CD14-positive monocyte (primary cell): Measurements from ENCODE around the gene BUB1B. TPM values are rescaled to one million over a fixed set of nuclear protein-coding genes. Genes with fewer than 3 reads are reported as not detected.

ENCODE experiments used
- DNase-seq, 3 donors: peaks; one replicate each; pipeline ENCODE4 v3.0.0-alpha.2; 2011 to 2022
- H2AFZ ChIP-seq: 2 replicates; pipeline ENCODE4 v1.6.0; 2012; ENCODE audit warnings: mild to moderate bottlenecking, low read depth, low read length, inconsistent platforms; ENCODE audit not compliant: insufficient read depth, poor library complexity, severe bottlenecking
- H3K27ac ChIP-seq, 2 donors: 1 replicate in 1 of 2; 2 replicates in 1 of 2; pipeline ENCODE4 v1.5.1; 2012 to 2013; ENCODE audit warnings: low read length in 2 of 2, control low read depth in 1 of 2, inconsistent platforms in 1 of 2, low read depth in 1 of 2, mild to moderate bottlenecking in 1 of 2
- H3K27me3 ChIP-seq, 2 donors: one replicate each; pipeline versions ENCODE4 v1.6.0 to v1.6.1; 2011 to 2013; ENCODE audit warnings: low read length in 2 of 2; ENCODE audit not compliant: control insufficient read depth in 2 of 2, insufficient read depth in 2 of 2
- H3K36me3 ChIP-seq, 2 donors: replicated peaks in 1 of 2; 1 replicate in 1 of 2; 2 replicates in 1 of 2; pipeline versions ENCODE4 v1.5.1 to v1.6.1; 2012 to 2013; ENCODE audit warnings: low read length in 2 of 2, control low read depth in 1 of 2, inconsistent platforms in 1 of 2, mild to moderate bottlenecking in 1 of 2; ENCODE audit not compliant: insufficient read depth in 2 of 2, control insufficient read depth in 1 of 2
- H3K4me1 ChIP-seq, 2 donors: 1 replicate in 1 of 2; 2 replicates in 1 of 2; pipeline versions ENCODE4 v1.5.1 to v1.6.1; 2012 to 2013; ENCODE audit warnings: low read length in 2 of 2, control low read depth in 1 of 2, inconsistent platforms in 1 of 2, mild to moderate bottlenecking in 1 of 2, moderate library complexity in 1 of 2; ENCODE audit not compliant: insufficient read depth in 2 of 2, control insufficient read depth in 1 of 2
- H3K4me2 ChIP-seq: replicated peaks from 2 replicates; pipeline ENCODE3; 2012; ENCODE audit warnings: low read length, moderate library complexity, mild to moderate bottlenecking; ENCODE audit not compliant: poor library complexity, severe bottlenecking; ENCODE audit errors: extremely low read depth
- H3K4me3 ChIP-seq, 3 experiments: fragments of 200-600 bp in 1 of 3; sonication (generic) in 1 of 3; replicated peaks in 1 of 3; 1 replicate in 2 of 3; 2 replicates in 1 of 3; pipeline ENCODE4 v1.5.1; 2011 to 2013; ENCODE audit warnings: low read length in 3 of 3, mild to moderate bottlenecking in 3 of 3, control low read depth in 2 of 3, low read depth in 2 of 3, inconsistent platforms in 1 of 3, moderate library complexity in 1 of 3
- H3K79me2 ChIP-seq: 2 replicates; pipeline ENCODE4 v1.6.0; 2012; ENCODE audit warnings: mild to moderate bottlenecking, control low read depth, inconsistent platforms, low read length, moderate library complexity; ENCODE audit not compliant: insufficient read depth
- H3K9ac ChIP-seq: 2 replicates; pipeline ENCODE4 v1.6.0; 2017; ENCODE audit warnings: low read length, mild to moderate bottlenecking; ENCODE audit not compliant: insufficient read depth, poor library complexity, severe bottlenecking
- H3K9me3 ChIP-seq, 2 donors: replicated peaks in 1 of 2; 1 replicate in 1 of 2; 2 replicates in 1 of 2; pipeline versions ENCODE4 v1.5.1 to v1.6.1; 2012 to 2013; ENCODE audit warnings: low read length in 2 of 2, control low read depth in 1 of 2; ENCODE audit not compliant: control insufficient read depth in 1 of 2, insufficient read depth in 1 of 2
- H4K20me1 ChIP-seq: 2 replicates; pipeline ENCODE4 v1.6.0; 2012; ENCODE audit warnings: mild to moderate bottlenecking, low read length, control low read depth, moderate library complexity; ENCODE audit not compliant: insufficient read depth
- H3K27ac Mint-ChIP-seq, 7 donors: one replicate each; pipeline ENCODE4 v1.8.0; 2020; ENCODE audit warnings: mild to moderate bottlenecking in 7 of 7, mixed read lengths in 7 of 7, moderate library complexity in 6 of 7, inconsistent platforms in 2 of 7
- H3K27me3 Mint-ChIP-seq, 3 donors: one replicate each; pipeline ENCODE4 v1.8.0; 2021 to 2022; ENCODE audit warnings: low read depth in 3 of 3, mild to moderate bottlenecking in 3 of 3, mixed read lengths in 3 of 3, moderate library complexity in 3 of 3, inconsistent platforms in 1 of 3
- H3K36me3 Mint-ChIP-seq, 2 donors: one replicate each; pipeline ENCODE4 v1.8.0; 2020; ENCODE audit warnings: mixed read lengths in 2 of 2, inconsistent platforms in 1 of 2, mild to moderate bottlenecking in 1 of 2
- H3K4me1 Mint-ChIP-seq: one replicate; pipeline ENCODE4 v1.8.0; 2020; ENCODE audit warnings: mild to moderate bottlenecking, mixed read lengths
- H3K4me3 Mint-ChIP-seq, 2 donors: one replicate each; pipeline ENCODE4 v1.8.0; 2020; ENCODE audit warnings: mild to moderate bottlenecking in 2 of 2, mixed read lengths in 2 of 2, moderate library complexity in 1 of 2
- H3K9me3 Mint-ChIP-seq, 7 donors: one replicate each; pipeline ENCODE4 v1.8.0; 2020 to 2022; ENCODE audit warnings: mixed read lengths in 7 of 7, mild to moderate bottlenecking in 6 of 7, moderate library complexity in 6 of 7, inconsistent platforms in 2 of 7
- WGBS: methylation state at CpG from one replicate; pipeline ENCODE4 v1.1.5; 2013; ENCODE audit warnings: missing lambda C conversion rate; ENCODE audit not compliant: insufficient coverage; 5-methylcytosine and 5-hydroxymethylcytosine counted together
- intact Hi-C, 2 donors: fragments of 100-400 bp; cut with micrococcal nuclease; formaldehyde crosslinking; loops; one replicate each; pipeline versions ENCODE4 v1.15.0 to v1.15.1; 2023
- polyA plus RNA-seq, 3 donors: library from polyadenylated mRNA; depleted of rRNA in 1 of 3; unstranded in 2 of 3; stranded (reverse) in 1 of 3; fragments of 300-500 nt in 2 of 3; fragments of >200 nt in 1 of 3; fragmentation: Illumina TruSeq in 2 of 3; gene quantifications; 1 replicate in 2 of 3; 2 replicates in 1 of 3; pipeline ENCODE4 v1.2.3, GENCODE V29; 2012 to 2021
- TF ChIP-seq, protein P1 (sequence below): fragments of 200-600 bp; IDR thresholded peaks from one replicate; pipeline ENCODE4 v1.8.0; 2022; ENCODE audit warnings: antibody characterized with exemption, mild to moderate bottlenecking

BUB1B gene
- polyA plus RNA-seq, 3 donors: 0.01 to 0.51 TPM; not detected in 1

DNA sequence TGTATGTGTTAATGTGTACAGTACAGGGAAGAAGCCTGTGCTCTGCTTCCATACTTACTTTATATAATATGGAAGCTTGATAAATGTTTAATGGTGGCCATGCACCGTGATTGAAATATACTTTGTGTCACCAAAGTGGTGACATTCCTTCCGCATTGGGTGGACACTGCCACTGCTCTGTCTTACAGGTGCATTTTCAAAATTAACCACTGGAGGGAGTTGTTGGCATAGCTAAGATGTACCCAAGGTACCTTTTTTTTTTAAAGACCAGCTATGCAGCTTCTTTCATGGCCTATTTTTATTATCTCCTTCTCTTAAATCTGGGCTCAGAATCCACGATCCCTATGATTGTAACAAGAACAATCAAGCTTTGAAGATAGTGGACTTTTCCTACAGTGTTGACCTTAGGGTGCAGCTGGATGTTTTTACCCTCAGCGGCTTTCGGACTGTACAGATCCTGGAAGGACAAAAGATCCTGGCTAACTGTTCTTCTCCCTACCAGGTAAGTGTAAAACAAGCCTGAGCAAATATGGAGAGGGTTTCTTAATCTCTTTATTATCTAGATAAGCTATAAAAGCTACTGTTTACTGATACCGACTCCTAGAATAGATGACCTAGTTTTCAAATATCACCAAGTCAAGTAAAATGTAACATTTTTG lies 56.4 kb downstream of the BUB1B start:
- Mint-ChIP-seq H3K27me3 (no peaks in the 10 kb centered on the region), H3K4me3 (no peak overlapping the region), H3K4me1 (no peaks in the 10 kb centered on the region), H3K36me3 (peaks cover 40 to 62% of the 10 kb centered on the region in 2 donors), H3K9me3 (no peaks in the 10 kb centered on the region), H3K27ac (no peak overlapping the region)
- H3K27ac ChIP-seq: no peak overlapping the region
- no peaks in the 10 kb centered on the region for H3K9me3 ChIP-seq
- H4K20me1 ChIP-seq: no peaks in the 10 kb centered on the region
- intact Hi-C loops: loop anchor here (1.0 to 10.0 kb wide), 2 partner anchors 57 to 208 kb away; no protein-coding TSS in a partner anchor
- H3K4me1 ChIP-seq: no peaks in the 10 kb centered on the region
- H3K79me2 ChIP-seq: no peaks in the 10 kb centered on the region
- no CpG with 5 or more reads among the region's 6 CpGs for WGBS
- H3K27me3 ChIP-seq: no peaks in the 10 kb centered on the region
- peaks cover 35 to 84% of the 10 kb centered on the region in 2 donors for H3K36me3 ChIP-seq
- H3K4me2 ChIP-seq: no peak overlapping the region
- no peak overlapping the region for H3K9ac ChIP-seq
- TF ChIP-seq, protein P1, sequence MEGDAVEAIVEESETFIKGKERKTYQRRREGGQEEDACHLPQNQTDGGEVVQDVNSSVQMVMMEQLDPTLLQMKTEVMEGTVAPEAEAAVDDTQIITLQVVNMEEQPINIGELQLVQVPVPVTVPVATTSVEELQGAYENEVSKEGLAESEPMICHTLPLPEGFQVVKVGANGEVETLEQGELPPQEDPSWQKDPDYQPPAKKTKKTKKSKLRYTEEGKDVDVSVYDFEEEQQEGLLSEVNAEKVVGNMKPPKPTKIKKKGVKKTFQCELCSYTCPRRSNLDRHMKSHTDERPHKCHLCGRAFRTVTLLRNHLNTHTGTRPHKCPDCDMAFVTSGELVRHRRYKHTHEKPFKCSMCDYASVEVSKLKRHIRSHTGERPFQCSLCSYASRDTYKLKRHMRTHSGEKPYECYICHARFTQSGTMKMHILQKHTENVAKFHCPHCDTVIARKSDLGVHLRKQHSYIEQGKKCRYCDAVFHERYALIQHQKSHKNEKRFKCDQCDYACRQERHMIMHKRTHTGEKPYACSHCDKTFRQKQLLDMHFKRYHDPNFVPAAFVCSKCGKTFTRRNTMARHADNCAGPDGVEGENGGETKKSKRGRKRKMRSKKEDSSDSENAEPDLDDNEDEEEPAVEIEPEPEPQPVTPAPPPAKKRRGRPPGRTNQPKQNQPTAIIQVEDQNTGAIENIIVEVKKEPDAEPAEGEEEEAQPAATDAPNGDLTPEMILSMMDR: peak; percentile 87
- no peak overlapping the region for H3K4me3 ChIP-seq
- H2AFZ ChIP-seq: no peak overlapping the region
- DNase-seq: peak; percentile 69 to 79 (median 75)

DNA sequence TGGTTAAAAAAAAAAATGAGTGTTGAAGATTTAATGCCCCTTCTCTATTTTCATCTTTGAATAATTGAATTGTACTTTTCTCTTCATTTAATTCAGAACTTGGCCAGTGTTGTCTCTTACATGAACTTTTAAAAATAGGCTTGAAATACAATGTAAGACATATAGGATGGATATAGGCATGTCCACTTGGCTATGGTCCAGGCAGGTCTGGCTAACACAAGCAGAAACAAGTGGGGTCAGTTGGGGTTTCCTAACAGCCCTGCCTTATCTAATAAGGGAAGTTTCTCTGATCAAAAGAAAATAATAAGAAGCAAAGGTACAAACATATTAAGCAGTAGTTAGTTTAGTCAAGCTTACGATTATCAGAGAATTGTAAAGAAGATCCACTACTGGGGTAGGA lies 58.9 kb downstream of the BUB1B start:
- H3K36me3 ChIP-seq: peaks cover 19 to 86% of the 10 kb centered on the region in 2 donors
- no peak overlapping the region for H3K4me3 Mint-ChIP-seq
- no peaks in the 10 kb centered on the region for H3K4me1 Mint-ChIP-seq
- H2AFZ ChIP-seq: no peak overlapping the region
- no CpG with 5 or more reads among the region's 1 CpG for WGBS
- no peaks in the 10 kb centered on the region for H3K27me3 ChIP-seq
- H3K9ac ChIP-seq: no peak overlapping the region
- no peak for DNase-seq
- no peak overlapping the region for H3K4me2 ChIP-seq
- no peaks in the 10 kb centered on the region for H3K9me3 Mint-ChIP-seq
- H3K27ac ChIP-seq: no peak overlapping the region
- H3K4me3 ChIP-seq: no peak overlapping the region
- H3K27me3 Mint-ChIP-seq: no peaks in the 10 kb centered on the region
- H3K9me3 ChIP-seq: no peaks in the 10 kb centered on the region
- TF ChIP-seq, protein P1: no peak
- no peaks in the 10 kb centered on the region for H3K4me1 ChIP-seq
- intact Hi-C loops: loop anchor here in 1 of 2 donors (2.0 to 10.0 kb wide), 2 partner anchors 55 to 205 kb away; no protein-coding TSS in a partner anchor
- H3K36me3 Mint-ChIP-seq: peaks cover 38 to 65% of the 10 kb centered on the region in 2 donors
- peak overlapping the region in 1 of 7 donors; percentile 27 for H3K27ac Mint-ChIP-seq
- H3K79me2 ChIP-seq: no peaks in the 10 kb centered on the region
- H4K20me1 ChIP-seq: no peaks in the 10 kb centered on the region
